GM21737 (cell line): ENCODE results near the gene SYCP2L.
"Not testable (repeated sequence)": the region's sequence is repeated elsewhere in the genome, so short reads cannot be mapped to it uniquely, and the experiment has no call there.

ENCODE experiments used
- ATAC-seq: cut with Tn5 transposase; IDR thresholded peaks from one replicate; pipeline ENCODE4 v1.9.1; 2021; ENCODE audit warnings: mild to moderate bottlenecking, moderate library complexity; ENCODE audit not compliant: unreplicated experiment

The SYCP2L gene

DNA sequence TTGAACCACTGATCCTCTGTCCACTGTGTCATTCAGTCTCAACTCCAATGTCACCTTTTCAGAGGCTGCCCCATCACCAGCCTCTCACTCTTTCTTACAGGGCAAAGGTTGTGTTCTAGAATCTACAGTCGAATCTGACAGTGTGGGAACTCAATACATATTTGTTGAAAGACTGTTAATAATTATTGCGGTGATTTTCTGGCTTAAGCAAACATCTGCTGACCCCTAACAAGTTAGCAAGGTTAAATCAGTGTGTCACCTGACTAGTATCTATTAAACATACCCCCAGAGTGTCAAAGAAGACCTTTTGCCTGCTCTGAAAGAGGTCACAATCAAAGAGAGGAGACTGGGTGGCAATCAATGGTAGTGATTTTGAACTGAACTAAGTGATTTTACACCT is 115.3 kb downstream of the SYCP2L start:
- ATAC-seq: no peak

DNA sequence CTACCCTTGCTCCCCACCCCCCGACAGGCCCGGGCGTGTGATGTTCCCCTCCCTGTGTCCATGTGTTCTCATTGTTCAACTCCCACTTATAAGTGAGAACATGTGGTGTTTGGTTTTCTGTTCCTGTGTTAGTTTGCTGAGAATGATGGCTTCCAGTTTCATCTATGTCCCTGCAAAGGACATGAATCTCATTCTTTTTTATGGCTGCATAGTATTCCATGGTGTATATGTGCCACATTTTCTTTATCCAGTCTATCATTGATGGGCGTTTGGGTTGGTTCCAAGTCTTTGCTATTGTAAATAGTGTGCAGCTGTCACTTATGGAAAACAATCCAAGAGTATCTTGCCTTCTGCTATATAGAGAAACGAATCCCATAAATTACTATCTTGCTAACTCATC is 116.4 kb downstream of the SYCP2L start:
- not testable (repeated sequence) for ATAC-seq

DNA sequence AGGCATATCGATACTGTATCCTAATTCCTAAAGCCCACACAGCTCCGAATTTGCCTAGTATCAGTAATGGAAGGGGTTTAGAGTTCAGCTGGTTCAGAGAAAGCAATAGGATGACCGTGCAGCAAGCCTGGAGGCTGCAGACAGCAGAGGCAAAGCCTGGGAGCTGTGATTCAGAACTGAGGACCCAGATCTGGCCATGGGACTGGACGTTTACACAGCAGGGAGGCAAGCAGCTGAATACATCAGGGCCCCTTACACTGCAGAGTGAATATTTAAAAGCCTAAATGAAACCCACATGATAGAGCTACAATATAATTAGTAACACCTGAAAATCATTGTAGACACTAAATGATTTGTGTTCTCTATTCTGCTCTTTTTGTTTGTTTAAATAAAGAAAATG is 119.2 kb downstream of the SYCP2L start:
- no peak for ATAC-seq

DNA sequence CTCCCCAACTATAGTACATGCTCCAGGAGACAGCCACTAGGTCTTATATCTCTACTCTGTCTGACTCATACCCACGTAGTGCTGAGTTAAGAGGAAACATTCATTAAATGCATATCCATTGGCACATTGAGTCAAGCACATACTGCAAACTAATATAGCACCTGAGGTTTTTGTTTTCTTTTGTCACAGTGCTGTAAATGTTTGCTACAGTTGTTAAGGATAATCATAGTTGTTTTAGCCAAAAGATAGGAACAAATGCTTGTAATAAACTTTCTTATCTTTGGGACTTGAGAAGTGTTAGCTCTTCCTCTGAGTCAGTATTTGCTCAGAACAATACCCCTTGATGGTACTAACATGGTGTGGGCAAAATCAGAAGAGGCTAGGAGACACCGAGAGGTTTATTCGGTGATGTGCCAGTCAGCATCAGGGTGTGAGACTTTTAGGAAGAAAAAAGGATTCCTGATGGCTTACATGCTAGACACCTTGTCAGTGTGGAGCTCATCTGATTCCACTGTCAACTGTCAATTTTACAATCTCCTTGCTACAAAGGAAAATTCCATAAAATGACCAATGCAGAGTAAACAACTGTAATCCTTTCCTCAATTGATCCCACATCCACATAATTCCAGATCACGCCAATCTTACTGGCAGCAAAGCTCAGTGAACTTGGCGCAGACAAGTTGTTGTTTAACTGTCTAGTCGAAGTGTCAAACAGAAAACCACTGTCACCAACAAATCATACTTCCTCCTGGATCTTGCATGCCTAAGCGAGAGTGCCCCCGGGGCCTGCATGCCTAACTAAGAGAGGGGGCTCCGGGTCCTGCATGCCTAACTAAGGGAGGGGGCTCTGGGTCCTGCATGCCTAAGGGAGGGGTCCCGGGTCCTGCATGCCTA is 121.1 kb downstream of the SYCP2L start:
- no peak for ATAC-seq

DNA sequence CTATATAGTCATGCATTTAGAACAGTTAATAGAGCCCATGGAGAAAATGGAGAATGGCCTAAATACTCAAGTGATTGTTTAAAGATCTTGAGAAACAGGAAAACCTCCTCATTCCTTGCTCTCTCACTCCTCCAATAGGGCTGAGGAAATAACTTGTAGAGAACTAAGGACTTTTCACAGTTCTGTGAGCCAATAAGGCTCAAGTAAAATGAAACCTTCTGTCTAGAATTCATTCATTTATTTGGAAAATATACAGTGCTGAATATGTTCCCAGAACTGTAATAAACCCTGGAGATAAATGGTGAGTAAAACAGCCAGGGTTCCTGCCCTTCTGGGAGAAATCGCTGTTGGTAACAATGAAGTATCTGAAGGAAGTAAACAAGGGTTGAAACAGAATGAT is 122.0 kb downstream of the SYCP2L start:
- ATAC-seq: no peak

DNA sequence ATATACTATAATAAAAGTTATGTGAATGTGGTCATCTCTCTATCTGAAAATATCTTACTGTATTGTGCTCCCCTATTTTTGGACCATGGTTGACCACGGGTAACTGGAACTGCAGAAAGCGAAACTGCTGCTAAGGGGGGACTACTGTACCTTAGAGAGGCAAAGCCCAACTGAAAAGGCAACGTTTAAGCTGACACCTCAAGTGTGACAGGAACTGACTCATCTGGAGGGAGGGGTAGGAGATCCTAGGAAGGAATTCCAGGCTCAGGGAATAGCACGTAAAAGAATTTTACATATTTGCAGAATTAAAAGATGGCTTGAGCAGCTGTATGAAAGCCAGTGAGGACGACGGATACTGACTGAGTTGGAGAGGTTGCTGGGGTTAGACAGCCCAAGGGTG is 122.5 kb downstream of the SYCP2L start:
- no peak for ATAC-seq

DNA sequence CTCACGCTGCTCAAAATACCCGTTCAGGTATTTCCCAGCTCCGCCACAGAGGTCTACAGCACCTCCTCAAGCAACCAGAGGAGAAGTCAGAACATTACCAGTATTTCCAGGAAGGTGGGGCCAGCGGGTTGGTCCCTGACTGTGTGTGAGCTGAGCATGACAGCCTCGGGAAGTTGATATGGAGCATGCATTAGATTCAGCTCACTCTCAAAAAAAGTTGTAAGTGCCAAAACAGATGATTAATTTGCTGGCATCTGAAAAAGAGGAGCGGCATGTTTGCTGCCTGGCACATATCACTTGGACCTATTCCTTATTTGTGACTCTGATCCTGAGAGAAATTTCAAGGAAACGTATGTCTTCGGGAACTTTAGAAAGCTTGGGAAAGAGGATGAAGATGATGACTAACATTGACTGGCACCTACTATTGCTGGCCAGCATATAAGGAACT is 125.0 kb downstream of the SYCP2L start:
- no peak for ATAC-seq

DNA sequence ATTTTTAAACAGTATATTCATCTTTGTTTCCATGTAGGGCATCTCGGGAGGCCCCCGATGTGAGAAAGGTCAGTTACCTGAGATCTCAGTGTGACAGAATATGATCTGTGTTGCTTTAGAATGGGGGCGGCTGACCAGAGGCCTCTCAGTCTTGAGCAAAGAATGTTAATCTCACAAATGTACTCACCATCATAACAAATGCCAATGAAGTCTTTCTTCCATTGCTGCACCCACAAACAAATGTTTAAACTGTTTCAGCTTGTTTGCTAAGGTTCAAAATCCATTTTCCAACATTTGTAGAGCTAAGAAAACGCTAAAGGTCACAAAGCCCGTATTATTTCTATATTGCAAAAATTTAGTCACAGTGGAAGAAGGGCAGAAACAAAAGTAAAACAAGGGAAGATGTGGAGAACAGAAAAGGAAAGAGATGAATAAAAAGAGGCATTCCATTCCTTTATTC is 125.5 kb downstream of the SYCP2L start:
- ATAC-seq: no peak

DNA sequence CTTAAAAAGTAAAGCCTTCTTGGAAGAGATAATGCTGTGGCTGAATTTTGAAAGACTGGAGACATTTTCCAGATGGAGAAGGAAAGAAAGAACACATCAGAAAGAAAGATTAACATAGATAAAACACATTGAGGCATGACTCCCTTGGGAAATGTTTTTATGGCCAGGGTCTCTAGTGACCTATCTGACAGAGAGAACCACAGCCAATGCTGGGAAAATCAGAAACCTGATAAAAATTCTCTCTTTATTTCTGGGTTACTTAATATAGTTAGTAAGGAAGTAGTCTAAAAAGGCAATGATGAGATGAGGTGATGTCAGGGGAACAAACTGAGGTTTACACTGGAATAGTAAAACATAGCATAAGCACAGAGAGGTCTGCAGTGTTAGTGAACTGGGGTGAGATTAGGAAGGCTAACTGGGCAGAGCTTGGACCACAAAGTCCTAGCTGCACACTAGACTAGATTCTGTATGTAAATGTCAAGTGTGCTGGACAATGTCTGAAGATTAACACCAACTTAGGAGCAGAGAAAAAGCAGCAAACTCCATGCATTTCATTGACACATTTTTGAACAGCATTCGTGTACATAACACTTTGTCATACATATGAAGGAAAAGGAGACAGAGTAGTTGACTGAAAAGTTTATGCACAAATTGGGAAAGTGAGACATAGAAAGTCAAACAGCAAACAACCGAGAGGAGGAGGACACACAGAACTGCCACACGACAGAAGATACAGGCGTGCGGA is 126.3 kb downstream of the SYCP2L start:
- ATAC-seq: no peak

DNA sequence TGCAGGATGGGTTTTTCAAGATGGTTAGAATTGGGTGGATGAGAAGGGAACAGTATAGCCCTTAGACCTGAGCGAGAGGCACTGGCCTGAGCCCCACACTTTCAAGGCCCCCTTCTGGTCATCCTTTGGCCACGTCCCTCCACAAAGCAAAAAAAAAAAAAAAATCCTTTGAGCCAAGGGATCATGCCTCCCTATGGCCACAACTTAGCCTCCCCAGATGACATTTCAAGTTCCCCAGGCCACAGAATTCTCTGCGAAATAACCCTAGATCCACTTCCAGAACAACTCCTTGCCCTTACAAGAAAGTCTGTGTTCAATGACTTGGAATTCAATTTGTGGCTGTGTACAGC is 126.8 kb downstream of the SYCP2L start:
- no peak for ATAC-seq

DNA sequence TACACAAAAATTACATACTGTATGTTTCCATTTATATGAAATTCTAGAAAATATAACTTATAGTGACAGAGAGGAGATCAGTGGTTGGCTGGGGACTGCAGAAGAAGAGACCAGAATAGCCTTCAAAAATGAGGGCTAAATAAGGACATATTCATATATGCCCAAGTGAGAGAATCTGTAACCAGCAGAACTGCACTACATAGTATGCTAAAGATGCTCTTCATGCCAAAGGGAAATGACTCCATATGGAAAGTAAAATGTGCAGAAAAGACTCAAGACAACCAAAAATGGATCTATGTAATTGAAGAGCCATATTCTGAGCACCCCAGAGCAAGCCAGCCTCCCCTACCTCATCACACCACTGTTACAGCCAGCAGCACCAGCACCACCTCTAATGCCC is 128.2 kb downstream of the SYCP2L start:
- no peak for ATAC-seq

DNA sequence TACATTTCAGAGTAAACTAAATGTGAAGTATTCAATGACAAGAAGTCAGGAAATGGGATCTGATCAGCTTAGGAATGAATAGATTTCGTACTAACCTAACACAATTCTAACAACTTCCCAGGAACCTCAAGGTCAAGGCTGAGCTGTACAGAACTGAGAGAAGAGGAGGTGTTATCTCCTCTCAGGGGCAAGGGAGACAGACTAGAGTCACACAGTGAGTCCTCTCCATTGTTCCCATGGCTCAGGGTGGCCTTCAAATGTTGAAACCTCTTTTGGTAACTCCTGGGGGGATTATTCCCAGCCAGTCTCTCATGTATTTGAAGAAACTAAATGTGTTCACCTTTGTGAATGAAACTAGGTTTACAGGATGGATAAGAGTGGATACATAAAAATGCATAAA is 129.6 kb downstream of the SYCP2L start:
- no peak for ATAC-seq

DNA sequence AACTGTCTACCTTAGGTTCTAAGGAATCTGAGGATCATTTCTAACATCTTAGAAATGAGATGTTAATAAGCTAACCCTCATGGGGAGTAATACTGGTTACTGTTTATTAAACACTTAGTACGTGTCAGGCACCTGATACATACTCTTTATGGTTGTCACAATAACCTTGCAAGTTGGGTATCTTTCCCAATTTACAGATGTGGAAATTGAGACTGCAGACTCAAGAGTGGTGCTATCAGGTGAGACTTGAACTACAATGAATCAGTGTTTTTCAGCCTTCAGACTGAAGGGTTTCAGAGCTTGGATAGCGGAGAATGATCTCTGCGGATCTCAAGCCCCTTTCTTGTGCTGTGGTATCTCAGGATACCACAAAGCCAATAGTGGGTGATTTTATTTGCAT is 130.2 kb downstream of the SYCP2L start:
- ATAC-seq: no peak

DNA sequence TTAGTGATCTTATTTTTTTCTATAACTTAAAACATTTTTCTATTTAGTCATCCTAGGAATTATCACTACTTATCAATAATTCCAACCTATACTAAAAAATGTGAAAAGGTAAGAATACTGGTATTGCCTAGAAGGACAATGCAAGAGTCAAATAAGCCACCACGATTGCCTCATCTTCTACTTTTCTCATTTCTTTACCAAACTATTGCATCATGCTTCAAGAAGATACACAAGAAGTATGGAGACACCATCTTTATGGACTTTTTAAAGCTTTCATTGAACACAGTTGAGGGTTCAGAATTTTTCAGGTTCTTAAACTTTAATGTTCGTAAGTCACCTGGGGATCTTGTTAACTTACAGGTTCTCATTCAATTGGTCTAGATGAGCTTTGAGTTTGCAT is 131.4 kb downstream of the SYCP2L start:
- no peak for ATAC-seq

DNA sequence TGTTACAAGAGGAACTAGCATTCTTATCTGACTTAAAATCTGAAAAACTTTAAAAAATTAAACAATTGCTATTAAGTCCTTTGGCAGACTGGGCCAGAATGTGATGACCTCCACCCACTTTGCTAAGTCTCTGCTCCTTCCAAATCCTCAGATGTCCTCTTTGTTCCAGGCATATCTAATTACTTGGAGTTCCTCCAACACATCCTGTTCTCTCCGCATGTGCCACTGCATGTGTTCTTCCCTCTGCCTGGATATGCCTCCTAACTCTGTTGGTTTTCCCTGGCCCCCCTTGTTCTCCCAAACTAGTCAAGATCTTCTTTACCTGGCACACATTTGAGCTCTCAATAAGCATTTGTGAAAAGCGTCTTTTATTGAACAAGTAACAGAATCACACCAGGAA is 134.2 kb downstream of the SYCP2L start:
- ATAC-seq: no peak

DNA sequence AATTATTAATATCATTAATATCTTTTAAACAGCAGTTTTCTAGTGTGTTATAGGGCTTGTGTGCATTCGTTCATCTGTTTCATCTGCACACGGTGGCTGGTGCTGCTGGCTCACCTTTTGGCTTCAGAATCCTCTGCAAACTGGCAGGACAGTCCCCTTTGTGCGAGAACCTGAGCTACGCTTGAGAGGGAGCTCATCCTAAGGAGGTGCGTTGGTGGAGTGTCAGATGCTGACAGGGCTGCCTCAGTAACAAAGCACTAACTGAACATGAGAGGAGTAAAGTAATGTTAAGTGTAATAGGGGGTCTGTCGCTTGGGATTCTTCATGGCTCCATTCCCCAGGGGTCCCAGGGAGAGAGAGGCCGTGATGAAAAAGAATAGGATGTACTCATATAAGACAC is 134.9 kb downstream of the SYCP2L start:
- no peak for ATAC-seq

DNA sequence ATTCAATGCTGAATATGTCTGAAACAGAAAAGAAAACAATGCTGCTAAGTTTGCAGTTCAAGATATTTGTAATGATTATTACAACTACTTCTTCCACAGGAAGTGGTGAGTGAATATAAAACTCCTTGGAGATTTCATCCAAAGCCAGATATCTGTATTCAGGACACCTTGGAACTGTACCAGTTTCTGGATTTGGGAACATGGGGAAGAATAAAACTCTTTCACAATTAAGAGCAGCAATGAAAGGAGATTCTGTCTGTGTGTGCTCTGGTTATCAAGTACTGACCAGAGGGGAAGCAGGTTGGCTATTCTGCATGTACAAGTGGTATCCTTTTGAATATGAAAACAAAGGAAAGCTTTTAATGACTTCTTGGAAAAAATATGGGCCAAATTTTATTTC is 136.2 kb downstream of the SYCP2L start:
- ATAC-seq: no peak
